SK-N-SH (cell line): ENCODE data around the gene NR5A1. TPM values are rescaled to one million over a fixed set of nuclear protein-coding genes. Genes with fewer than 3 reads are reported as not detected.

Experiments
- CTCF ChIA-PET: fragments of 300-600, 350-600 bp; formaldehyde crosslinking; extraction: SDS; loops from one replicate; lab custom pipeline; 2021; lab: Yijun Ruan, JAX
- POLR2A ChIA-PET: fragments of 350-600 bp; sonication (Branson Sonifier 250); formaldehyde crosslinking; extraction: SDS; loops from one replicate; lab custom pipeline; 2020; ENCODE audit warnings: antibody characterized with exemption, inconsistent platforms; lab: Yijun Ruan, JAX
- DNase-seq: peaks from one replicate; pipeline ENCODE4 v3.0.0; 2012
- H2AFZ ChIP-seq: fragments of 200-600 bp; sonication (generic); 2 replicates; pipeline ENCODE4 v1.8.1; 2016; ENCODE audit warnings: antibody characterized with exemption, mild to moderate bottlenecking, low read depth
- H3F3A ChIP-seq: fragments of 200-600 bp; sonication (generic); replicated peaks from 2 replicates; pipeline ENCODE3; 2016; ENCODE audit warnings: antibody characterized with exemption, mild to moderate bottlenecking; ENCODE audit not compliant: insufficient read depth
- H3K27ac ChIP-seq, 2 experiments: fragments of 200-500 bp in 1 of 2; fragments of 200-600 bp in 1 of 2; sonication (Bioruptor generic) in 1 of 2; sonication (generic), shearing (Covaris generic) in 1 of 2; 2 replicates each; pipeline versions ENCODE4 v1.5.1 to v1.6.1; 2014 to 2016; ENCODE audit warnings: low read depth in 2 of 2, inconsistent platforms in 1 of 2, low read length in 1 of 2, mild to moderate bottlenecking in 1 of 2, mixed read lengths in 1 of 2
- H3K27me3 ChIP-seq: fragments of 200-600 bp; sonication (generic), shearing (Covaris generic); 2 replicates; pipeline ENCODE4 v1.6.1; 2016; ENCODE audit warnings: mixed run types; ENCODE audit not compliant: insufficient read depth
- H3K36me3 ChIP-seq, 2 experiments: fragments of 200-500 bp in 1 of 2; fragments of 200-600 bp in 1 of 2; sonication (Bioruptor generic) in 1 of 2; sonication (generic) in 1 of 2; replicated peaks in 1 of 2; 2 replicates each; pipeline versions ENCODE3 to v1.5.1; 2014 to 2016; ENCODE audit warnings: low read length in 1 of 2, mild to moderate bottlenecking in 1 of 2; ENCODE audit not compliant: insufficient read depth in 2 of 2, control insufficient read depth in 1 of 2
- H3K4me1 ChIP-seq, 2 experiments: fragments of 200-500 bp in 1 of 2; fragments of 200-600 bp in 1 of 2; sonication (Bioruptor generic) in 1 of 2; sonication (generic), shearing (Covaris generic) in 1 of 2; 2 replicates each; pipeline versions ENCODE4 v1.5.1 to v1.6.1; 2014 to 2016; ENCODE audit warnings: low read depth in 1 of 2, low read length in 1 of 2, mixed run types in 1 of 2; ENCODE audit not compliant: insufficient read depth in 2 of 2, control insufficient read depth in 1 of 2
- H3K4me2 ChIP-seq: fragments of 200-600 bp; sonication (generic), shearing (Covaris generic); 2 replicates; pipeline ENCODE4 v1.6.1; 2017; ENCODE audit warnings: mixed run types
- H3K4me3 ChIP-seq, 2 experiments: fragments of 200-500 bp in 1 of 2; fragments of 200-600 bp in 1 of 2; sonication (Bioruptor generic) in 1 of 2; sonication (generic), shearing (Covaris generic) in 1 of 2; 2 replicates each; pipeline versions ENCODE4 v1.5.1 to v1.8.1; 2014 to 2016; ENCODE audit warnings: low read depth in 2 of 2, inconsistent platforms in 1 of 2, low read length in 1 of 2, mild to moderate bottlenecking in 1 of 2, mixed read lengths in 1 of 2, moderate library complexity in 1 of 2
- H3K79me2 ChIP-seq: fragments of 200-600 bp; sonication (generic); 2 replicates; pipeline ENCODE4 v1.8.1; 2017; ENCODE audit warnings: mild to moderate bottlenecking; ENCODE audit not compliant: insufficient read depth
- H3K9ac ChIP-seq: fragments of 200-600 bp; sonication (generic); 2 replicates; pipeline ENCODE4 v1.6.1; 2017; ENCODE audit warnings: mixed run types
- H3K9me2 ChIP-seq: fragments of 200-600 bp; sonication (generic); 2 replicates; pipeline ENCODE4 v1.6.1; 2017; ENCODE audit warnings: mixed run types
- H3K9me3 ChIP-seq: fragments of 200-600 bp; sonication (generic); 2 replicates; pipeline ENCODE4 v1.6.1; 2017; ENCODE audit warnings: mixed run types, mild to moderate bottlenecking, moderate library complexity
- H4K20me1 ChIP-seq: fragments of 200-600 bp; sonication (generic); 2 replicates; pipeline ENCODE4 v1.6.1; 2017; ENCODE audit warnings: mild to moderate bottlenecking, mixed run types; ENCODE audit not compliant: insufficient read depth
- CHD2 ChIP-seq: fragments of 150-350 bp; IDR thresholded peaks from 2 replicates; pipeline ENCODE4 v1.6.1; 2018; ENCODE audit warnings: low read length; ENCODE audit not compliant: partially characterized antibody
- EP300 ChIP-seq, 2 experiments: IDR thresholded peaks; 2 replicates each; pipeline versions ENCODE4 v1.4.0 to v1.6.1; 2012; ENCODE audit warnings: borderline replicate concordance in 1 of 2, low read depth in 1 of 2, low read length in 1 of 2
- FOXJ3 ChIP-seq: sonication (generic); formaldehyde crosslinking; IDR thresholded peaks from 2 replicates; pipeline ENCODE4 v1.5.1; 2020; ENCODE audit warnings: mild to moderate bottlenecking, missing genetic modification reagents
- FOXM1 ChIP-seq: IDR thresholded peaks from 2 replicates; pipeline ENCODE4 v1.4.0; 2012; ENCODE audit warnings: low read depth, mild to moderate bottlenecking
- GATA2 ChIP-seq: sonication (generic); formaldehyde crosslinking; IDR thresholded peaks from 2 replicates; pipeline ENCODE4 v1.5.0; 2020; ENCODE audit warnings: mild to moderate bottlenecking, missing genetic modification reagents
- NFIC ChIP-seq: IDR thresholded peaks from 2 replicates; pipeline ENCODE4 v1.4.0; 2012; ENCODE audit warnings: borderline replicate concordance
- RXRA ChIP-seq: IDR thresholded peaks from 2 replicates; pipeline ENCODE4 v1.4.0; 2012; ENCODE audit warnings: low read depth, mild to moderate bottlenecking, borderline replicate concordance
- SMC3 ChIP-seq: IDR thresholded peaks from 2 replicates; pipeline ENCODE4 v1.6.1; 2012; ENCODE audit warnings: low read depth, low read length, improper control_type of control experiment
- TAF1 ChIP-seq: IDR thresholded peaks from 2 replicates; pipeline ENCODE4 v1.6.1; 2012; ENCODE audit warnings: low read depth, mild to moderate bottlenecking, low read length, moderate library complexity, borderline replicate concordance
- TCF12 ChIP-seq: IDR thresholded peaks from 2 replicates; pipeline ENCODE4 v1.4.0; 2012
- TEAD4 ChIP-seq: IDR thresholded peaks from 2 replicates; pipeline ENCODE4 v1.4.0; 2012; ENCODE audit warnings: mild to moderate bottlenecking, borderline replicate concordance; ENCODE audit not compliant: insufficient read depth
- YY1 ChIP-seq: IDR thresholded peaks from 2 replicates; pipeline ENCODE4 v1.4.0; 2012; ENCODE audit warnings: low read depth, mild to moderate bottlenecking
- WGBS: methylation state at CpG from one replicate; pipeline ENCODE4 v1.1.6; 2017; ENCODE audit warnings: low lambda C conversion rate; 5-methylcytosine and 5-hydroxymethylcytosine counted together
- polyA plus RNA-seq, 3 experiments: library from polyadenylated mRNA; depleted of rRNA; stranded (reverse); fragments of >200 nt; gene quantifications; 2 replicates each; pipeline ENCODE4 v1.2.3, GENCODE V29; 2012
- TF ChIP-seq, protein P1 (sequence below): IDR thresholded peaks from 2 replicates; pipeline ENCODE4 v1.6.1; 2012; ENCODE audit warnings: mild to moderate bottlenecking, low read depth, low read length, moderate library complexity
- TF ChIP-seq, protein P2 (sequence below): fragments of 150-350 bp; IDR thresholded peaks from 2 replicates; pipeline ENCODE4 v1.6.1; 2016; ENCODE audit warnings: mild to moderate bottlenecking, low read depth, low read length

NR5A1 gene
- polyA plus RNA-seq, 1 of the 3 experiments (the other 2 are of a cell fraction) = not detected

DNA sequence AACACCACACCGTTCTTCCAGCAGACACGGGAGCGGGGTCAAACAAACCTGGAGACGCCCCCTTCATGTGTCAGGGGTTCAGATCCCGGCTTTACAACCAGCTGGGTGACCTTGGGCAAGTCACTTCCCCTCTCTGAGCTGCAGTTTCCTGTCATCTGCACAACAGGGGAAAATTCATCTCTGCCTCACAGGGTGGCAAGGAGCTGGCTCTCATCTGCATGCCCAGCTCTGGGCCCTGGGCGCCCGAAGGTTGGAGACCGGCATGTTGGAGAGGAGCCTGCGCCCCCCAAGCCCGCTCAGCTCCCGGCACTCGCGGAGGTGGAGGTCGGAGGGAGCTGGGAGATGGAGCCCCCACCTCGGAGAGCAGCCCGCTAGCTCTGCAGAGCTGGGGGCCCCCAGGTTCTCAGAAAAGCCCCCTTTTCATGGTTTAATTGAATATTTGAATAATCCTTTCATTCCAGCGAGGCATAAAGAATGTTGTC lies 20.4 kb downstream of the NR5A1 start:
- no peaks in the 10 kb centered on the region; a peak in 1 of 4 replicates for H3K4me1 ChIP-seq
- no peaks in the 10 kb centered on the region for H4K20me1 ChIP-seq
- H3K9me2 ChIP-seq = no peaks in the 10 kb centered on the region
- no peaks in the 10 kb centered on the region for H3F3A ChIP-seq
- no peak overlapping the region for H3K27ac ChIP-seq
- H3K4me2 ChIP-seq = no peak overlapping the region
- no peaks in the 10 kb centered on the region for H3K9me3 ChIP-seq
- 70% methylated on average over 14 of the region's 17 CpGs for WGBS
- ChIA-PET CTCF (interaction anchor here (1.0 to 1.5 kb wide), 3 partner anchors 50 to 94 kb away, joined by 3 read pairs; no protein-coding TSS in a partner anchor), POLR2A (interaction anchor here (1.2 kb wide), 1 partner anchor 25 kb away, joined by 3 read pairs; no protein-coding TSS in a partner anchor)
- H3K36me3 ChIP-seq = no peaks in the 10 kb centered on the region
- DNase-seq = no peak
- no peak overlapping the region for H2AFZ ChIP-seq
- TF ChIP-seq FOXJ3 (CRISPR knock-in tag) = no peak
- TF ChIP-seq GATA2 (CRISPR knock-in tag) = no peak
- TF ChIP-seq TCF12 = no peak
- TF ChIP-seq YY1 = no peak
- TF ChIP-seq NFIC = no peak
- TF ChIP-seq, protein P1, sequence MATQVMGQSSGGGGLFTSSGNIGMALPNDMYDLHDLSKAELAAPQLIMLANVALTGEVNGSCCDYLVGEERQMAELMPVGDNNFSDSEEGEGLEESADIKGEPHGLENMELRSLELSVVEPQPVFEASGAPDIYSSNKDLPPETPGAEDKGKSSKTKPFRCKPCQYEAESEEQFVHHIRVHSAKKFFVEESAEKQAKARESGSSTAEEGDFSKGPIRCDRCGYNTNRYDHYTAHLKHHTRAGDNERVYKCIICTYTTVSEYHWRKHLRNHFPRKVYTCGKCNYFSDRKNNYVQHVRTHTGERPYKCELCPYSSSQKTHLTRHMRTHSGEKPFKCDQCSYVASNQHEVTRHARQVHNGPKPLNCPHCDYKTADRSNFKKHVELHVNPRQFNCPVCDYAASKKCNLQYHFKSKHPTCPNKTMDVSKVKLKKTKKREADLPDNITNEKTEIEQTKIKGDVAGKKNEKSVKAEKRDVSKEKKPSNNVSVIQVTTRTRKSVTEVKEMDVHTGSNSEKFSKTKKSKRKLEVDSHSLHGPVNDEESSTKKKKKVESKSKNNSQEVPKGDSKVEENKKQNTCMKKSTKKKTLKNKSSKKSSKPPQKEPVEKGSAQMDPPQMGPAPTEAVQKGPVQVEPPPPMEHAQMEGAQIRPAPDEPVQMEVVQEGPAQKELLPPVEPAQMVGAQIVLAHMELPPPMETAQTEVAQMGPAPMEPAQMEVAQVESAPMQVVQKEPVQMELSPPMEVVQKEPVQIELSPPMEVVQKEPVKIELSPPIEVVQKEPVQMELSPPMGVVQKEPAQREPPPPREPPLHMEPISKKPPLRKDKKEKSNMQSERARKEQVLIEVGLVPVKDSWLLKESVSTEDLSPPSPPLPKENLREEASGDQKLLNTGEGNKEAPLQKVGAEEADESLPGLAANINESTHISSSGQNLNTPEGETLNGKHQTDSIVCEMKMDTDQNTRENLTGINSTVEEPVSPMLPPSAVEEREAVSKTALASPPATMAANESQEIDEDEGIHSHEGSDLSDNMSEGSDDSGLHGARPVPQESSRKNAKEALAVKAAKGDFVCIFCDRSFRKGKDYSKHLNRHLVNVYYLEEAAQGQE = no peak
- TF ChIP-seq EP300 (IDR thresholded peaks at IDR 0.05; ENCODE audit: borderline replicate concordance in 1 of 2, low read depth in 1 of 2, low read length in 1 of 2) = no peak
- TF ChIP-seq, protein P2, sequence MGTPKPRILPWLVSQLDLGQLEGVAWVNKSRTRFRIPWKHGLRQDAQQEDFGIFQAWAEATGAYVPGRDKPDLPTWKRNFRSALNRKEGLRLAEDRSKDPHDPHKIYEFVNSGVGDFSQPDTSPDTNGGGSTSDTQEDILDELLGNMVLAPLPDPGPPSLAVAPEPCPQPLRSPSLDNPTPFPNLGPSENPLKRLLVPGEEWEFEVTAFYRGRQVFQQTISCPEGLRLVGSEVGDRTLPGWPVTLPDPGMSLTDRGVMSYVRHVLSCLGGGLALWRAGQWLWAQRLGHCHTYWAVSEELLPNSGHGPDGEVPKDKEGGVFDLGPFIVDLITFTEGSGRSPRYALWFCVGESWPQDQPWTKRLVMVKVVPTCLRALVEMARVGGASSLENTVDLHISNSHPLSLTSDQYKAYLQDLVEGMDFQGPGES = no peak
- TF ChIP-seq CHD2 = no peak
- TF ChIP-seq TAF1 = no peak
- TF ChIP-seq RXRA = no peak
- TF ChIP-seq FOXM1 = no peak
- no peak for TF ChIP-seq SMC3
- TF ChIP-seq TEAD4 = no peak
- no peak overlapping the region for H3K4me3 ChIP-seq
- no peak overlapping the region for H3K9ac ChIP-seq
- no peaks in the 10 kb centered on the region for H3K79me2 ChIP-seq
- no peaks in the 10 kb centered on the region; the same call in 1 of the 2 replicates for H3K27me3 ChIP-seq
